ENCODE measurements around the gene IDH2.

DNA sequence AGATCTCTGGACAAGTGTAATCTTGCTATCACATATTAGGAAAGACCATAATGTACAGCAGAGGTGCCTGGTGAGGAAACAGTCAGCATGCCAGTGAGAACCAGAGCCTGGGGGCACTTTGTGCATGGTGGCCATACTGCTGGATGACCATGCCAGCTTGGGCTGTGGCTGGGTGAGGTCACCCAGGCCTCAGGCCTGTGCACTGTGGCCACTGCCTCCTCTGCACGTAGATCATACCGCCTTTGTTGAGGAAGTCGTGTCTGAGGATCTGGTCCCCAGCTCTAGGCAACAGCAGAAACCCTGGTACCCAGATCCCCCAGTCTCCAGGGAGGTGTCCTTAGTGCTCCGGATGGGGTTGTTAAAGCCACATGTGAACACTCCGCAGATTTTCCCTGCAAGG is 62.3 kb downstream of the IDH2 start:
- TF ChIP-seq, protein P1, sequence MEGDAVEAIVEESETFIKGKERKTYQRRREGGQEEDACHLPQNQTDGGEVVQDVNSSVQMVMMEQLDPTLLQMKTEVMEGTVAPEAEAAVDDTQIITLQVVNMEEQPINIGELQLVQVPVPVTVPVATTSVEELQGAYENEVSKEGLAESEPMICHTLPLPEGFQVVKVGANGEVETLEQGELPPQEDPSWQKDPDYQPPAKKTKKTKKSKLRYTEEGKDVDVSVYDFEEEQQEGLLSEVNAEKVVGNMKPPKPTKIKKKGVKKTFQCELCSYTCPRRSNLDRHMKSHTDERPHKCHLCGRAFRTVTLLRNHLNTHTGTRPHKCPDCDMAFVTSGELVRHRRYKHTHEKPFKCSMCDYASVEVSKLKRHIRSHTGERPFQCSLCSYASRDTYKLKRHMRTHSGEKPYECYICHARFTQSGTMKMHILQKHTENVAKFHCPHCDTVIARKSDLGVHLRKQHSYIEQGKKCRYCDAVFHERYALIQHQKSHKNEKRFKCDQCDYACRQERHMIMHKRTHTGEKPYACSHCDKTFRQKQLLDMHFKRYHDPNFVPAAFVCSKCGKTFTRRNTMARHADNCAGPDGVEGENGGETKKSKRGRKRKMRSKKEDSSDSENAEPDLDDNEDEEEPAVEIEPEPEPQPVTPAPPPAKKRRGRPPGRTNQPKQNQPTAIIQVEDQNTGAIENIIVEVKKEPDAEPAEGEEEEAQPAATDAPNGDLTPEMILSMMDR (IDR thresholded peaks at IDR 0.05; ENCODE audit: low read depth, low read length, missing input control): no peak
- no peak for TF ChIP-seq FOXA1 (IDR thresholded peaks at IDR 0.05)
- no peak for TF ChIP-seq JUND (IDR thresholded peaks at IDR 0.05)
- no peak for TF ChIP-seq TAF1 (conservative IDR thresholded peaks at IDR 0.05)
- TF ChIP-seq, protein P2, sequence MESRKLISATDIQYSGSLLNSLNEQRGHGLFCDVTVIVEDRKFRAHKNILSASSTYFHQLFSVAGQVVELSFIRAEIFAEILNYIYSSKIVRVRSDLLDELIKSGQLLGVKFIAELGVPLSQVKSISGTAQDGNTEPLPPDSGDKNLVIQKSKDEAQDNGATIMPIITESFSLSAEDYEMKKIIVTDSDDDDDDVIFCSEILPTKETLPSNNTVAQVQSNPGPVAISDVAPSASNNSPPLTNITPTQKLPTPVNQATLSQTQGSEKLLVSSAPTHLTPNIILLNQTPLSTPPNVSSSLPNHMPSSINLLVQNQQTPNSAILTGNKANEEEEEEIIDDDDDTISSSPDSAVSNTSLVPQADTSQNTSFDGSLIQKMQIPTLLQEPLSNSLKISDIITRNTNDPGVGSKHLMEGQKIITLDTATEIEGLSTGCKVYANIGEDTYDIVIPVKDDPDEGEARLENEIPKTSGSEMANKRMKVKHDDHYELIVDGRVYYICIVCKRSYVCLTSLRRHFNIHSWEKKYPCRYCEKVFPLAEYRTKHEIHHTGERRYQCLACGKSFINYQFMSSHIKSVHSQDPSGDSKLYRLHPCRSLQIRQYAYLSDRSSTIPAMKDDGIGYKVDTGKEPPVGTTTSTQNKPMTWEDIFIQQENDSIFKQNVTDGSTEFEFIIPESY (IDR thresholded peaks at IDR 0.05): no peak
- TF ChIP-seq GABPA (IDR thresholded peaks at IDR 0.05 in 1 of 2, conservative IDR thresholded peaks at IDR 0.05 in 1 of 2): no peak

All from liver (tissue), 3 donors.